Renal cortex interstitium (tissue), 11 donors: ENCODE measurements around the gene NFATC3. TPM values are rescaled to one million over a fixed set of nuclear protein-coding genes. Genes with fewer than 3 reads are reported as not detected.
A peak's percentile ranks its signal among the peaks of the same experiment; 100 is the strongest.

Source experiments
- DNase-seq, 11 donors: peaks; one replicate each; pipeline ENCODE4 v3.0.0-alpha.2; 2013; ENCODE audit warnings: low read depth in 9 of 11, low spot score in 4 of 11; ENCODE audit errors: extremely low read depth in 1 of 11
- polyA plus RNA-seq, 3 donors: library from polyadenylated mRNA; unstranded; fragments of 120-200 nt; gene quantifications; one replicate each; pipeline ENCODE4 v1.2.1, GENCODE V29; 2013; ENCODE audit not compliant: insufficient read length in 3 of 3

The NFATC3 gene
- polyA plus RNA-seq, 3 donors: 28.8 to 37.0 (median 35.7) TPM

DNA sequence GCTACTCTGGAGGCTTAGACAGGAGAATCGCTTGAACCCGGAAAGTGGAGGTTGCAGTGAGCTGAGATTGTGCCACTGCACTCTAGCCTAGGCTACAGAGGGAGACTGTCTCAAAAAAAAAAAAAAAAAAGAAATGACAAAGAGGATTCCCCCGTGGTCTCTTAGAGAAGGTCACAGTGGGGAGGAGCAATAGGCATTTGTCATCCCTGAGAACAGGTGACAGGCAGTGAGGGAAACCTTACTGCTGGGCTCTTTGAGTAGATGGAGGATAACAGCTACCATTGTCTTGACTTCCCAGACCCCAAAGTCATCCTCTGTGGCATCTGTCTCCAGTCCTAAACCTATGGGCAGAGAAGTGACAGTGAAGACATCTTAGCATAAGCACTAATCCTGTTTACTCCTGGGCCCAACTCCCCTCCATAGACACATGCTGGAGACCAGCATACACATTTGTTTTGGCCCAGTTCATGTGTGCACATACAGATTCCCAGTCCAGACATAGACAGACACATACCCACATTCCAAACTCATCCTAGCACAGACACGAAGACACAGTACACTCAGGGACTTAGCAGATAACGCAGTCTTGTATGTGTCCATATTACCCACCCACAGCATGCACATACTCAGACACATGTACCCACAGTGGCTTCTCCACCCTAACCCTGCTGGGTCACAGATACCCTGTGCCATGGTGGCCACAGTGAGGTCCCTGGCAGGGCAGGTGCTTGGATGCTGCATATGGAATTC lies 148.1 kb downstream of the NFATC3 start:
- no peak for DNase-seq

GRCh38 chr16:68233835-68234187 lies 148.6 kb downstream of the NFATC3 start:
- DNase-seq: no peak

- peak in 3 of 11 donors; percentile 54 to 75 (median 67) for DNase-seq
These were observed 149.3 kb downstream of the NFATC3 start for GRCh38 chr16:68234188-68235107.

GRCh38 chr16:68235108-68235886 lies 150.1 kb downstream of the NFATC3 start:
- DNase-seq: peak in 1 of 11 donors; percentile 8

- DNase-seq: no peak
These were observed 150.6 kb downstream of the NFATC3 start, which contains the start of gene ESRP2 for GRCh38 chr16:68235887-68236136. TSS of gene ESRP2 (minus strand) at chr16:68236127. CDS start at chr16:68236045, 82 bp downstream.

DNA sequence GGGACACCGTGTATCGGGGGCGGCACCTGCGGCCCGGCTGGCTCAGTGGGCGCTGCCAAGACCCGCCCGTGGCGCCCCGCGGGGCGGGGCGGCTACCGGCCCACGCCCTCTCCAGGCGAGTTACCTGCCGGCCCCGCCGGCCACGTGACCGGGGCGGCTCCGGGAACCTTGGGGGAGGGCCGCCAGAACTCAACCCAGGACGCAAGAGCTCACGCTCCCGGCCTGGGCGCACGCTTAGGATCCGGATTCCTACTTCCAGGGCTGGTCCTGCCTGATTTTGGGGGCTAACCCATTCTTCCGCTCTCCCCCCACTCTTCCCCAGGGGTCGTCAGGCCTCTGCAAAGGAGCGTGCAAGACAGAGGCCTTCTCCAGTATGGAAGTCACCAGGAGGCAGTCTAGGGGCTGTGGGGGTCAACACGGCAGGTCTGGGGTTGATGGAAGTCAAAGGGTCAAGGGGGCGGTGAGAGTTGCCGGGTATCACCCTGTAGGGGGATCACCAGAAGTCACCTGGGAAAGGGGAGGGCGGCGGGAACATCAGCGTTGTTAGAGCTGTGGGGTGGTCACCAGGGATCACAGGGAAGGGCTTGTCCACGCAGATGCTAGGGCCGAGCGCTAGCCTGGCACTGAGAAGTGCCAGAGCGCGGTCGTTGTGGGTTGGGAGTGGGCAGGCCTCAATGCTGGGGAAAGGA lies 151.1 kb downstream of the NFATC3 start:
- DNase-seq: peak in 3 of 11 donors; percentile 42 to 70 (median 43)

- DNase-seq: peak in 1 of 11 donors; percentile 18
These were observed 151.7 kb downstream of the NFATC3 start for GRCh38 chr16:68236826-68237242.

GRCh38 chr16:68237243-68238028 lies 152.3 kb downstream of the NFATC3 start:
- DNase-seq: peak; percentile 93 to 98 (median 97)

DNA sequence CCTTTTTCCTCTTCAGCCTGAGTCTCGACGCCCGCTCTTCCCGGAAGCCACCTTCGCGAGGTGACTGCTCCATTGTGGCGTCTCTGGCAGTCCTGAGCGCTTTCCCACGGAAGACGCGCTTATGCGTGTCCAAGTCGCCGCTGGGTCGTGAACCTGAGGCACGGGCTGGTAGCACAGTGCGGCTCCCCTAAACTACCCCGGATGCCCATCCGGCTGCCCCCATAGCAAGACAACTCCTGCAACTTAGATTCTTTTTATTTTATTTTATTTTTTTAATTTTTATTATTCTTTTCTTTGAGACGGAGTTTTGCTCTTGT lies 152.8 kb downstream of the NFATC3 start:
- no peak for DNase-seq

DNA sequence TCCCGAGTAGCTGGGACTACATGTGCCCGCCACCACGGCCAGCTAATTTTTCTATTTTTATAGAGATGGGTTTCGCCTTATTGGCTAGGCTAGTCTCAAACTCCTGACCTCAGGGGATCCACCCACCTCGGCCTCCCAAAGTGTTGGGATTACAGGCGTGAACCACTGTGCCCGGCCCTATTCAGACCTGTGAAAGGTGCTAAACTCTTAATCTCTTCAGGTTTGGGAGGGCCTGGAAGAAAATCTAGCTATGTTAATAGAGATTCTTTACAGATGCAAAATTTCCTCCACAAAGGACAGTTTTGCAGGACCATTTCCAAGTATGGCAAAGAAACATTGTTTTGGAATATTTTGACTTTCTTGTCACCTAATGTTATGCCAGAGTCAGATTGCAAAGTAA lies 156.9 kb downstream of the NFATC3 start:
- DNase-seq: no peak

DNA sequence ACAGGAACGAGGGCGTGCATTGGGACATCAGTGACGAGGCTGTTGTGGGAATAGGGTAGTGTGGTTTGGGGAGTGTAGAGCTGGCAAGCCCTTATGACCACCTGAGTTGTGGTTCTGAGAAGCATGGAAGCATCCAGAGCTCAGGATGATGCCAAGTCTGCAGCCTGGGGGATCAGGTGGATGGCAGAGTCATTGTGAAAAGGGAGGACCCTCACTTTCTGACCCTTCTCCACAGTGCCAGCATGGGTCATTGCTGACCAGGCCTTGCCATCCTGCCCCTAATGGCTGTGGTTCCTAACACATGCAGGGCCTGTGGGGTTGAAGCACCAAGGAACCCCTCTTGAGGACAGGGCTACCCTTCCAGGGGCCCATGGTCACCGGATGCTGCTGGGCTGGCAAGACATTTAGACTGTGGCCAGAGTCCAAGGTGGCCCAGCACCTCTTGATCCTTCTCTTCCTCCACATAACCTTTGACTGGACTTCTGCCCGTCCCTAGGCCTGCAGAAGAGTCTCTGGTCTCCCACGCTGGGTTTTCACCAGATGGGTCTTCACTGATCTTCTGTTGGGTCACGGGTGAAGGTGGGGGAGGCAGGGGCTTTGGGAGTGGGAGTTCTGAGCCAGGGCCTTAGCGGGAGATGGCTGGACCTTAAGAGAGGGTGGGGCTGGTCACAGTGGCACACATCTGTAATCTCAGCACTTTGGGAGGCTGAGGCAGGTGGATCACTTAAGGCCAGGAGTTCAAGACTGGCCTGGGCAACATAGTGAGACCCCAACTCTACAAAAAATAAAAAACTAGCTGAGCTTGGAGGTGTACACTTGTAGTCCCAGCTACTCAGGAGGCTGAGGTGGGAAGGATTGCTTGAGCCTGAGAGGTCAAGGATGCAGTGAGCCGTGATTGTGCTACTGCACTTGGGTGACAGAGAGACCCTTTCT lies 158.0 kb downstream of the NFATC3 start:
- DNase-seq: no peak

DNA sequence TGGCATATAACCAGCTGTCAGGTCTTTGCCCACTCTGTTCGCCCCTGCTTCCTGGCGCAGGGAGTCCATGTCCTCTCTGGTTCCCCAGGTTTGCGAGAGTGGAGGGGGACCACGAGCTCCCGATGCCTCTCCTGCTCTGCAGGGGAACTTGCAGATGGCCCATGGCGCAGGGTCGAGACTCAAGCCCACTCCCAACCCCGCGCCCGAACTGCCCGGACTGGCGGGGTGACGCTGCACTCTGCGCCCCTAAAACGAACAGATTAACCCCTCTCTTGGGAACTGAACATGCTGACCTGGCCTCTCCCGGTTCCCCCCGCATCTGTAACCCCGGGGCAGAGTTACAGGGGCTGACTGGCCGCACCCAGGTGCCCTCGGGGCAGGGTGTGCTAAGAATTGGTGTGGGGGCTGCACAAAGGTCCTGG lies 159.3 kb downstream of the NFATC3 start:
- DNase-seq: no peak

DNA sequence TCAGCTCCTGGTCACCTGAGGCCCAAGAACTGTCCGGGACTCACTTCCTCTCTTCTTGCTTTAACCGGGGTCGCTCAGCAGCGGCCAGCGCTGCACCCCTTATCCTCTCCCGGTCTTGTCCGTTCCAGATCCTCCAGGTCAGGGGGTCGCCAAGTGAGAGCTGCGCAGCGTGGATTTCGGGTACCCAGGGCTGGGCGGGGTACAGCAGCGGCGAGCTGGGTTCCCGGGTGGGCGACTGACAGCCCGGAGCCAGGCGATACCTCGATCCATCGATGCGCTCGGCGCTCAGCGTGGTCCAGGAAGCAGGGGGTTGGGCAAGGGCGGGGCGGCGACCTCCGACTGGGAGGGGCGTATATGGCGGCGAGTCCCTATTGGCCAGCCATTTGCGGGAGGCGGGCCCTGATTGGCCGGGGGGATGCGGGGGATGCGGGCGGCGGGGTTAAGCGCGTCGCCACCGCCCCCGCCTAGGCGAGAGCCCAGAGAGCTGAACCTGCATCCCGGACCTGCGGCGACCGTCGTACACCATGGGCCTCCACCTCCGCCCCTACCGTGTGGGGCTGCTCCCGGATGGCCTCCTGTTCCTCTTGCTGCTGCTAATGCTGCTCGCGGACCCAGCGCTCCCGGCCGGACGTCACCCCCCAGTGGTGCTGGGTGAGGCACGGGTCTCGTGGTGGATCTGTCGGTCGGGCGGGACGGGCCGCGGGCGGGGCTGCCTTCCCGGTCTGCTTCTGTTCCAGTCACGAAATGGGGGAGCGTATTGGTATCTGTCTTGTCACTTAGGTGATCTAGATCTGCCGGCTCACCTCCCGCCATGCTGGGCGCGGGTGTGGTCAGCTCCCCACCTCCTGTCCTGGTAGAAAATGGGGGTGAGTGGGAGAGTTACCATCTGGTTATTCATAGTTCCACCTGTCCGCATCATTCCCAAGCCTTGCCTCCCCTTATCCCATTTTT lies 160.0 kb downstream of the NFATC3 start, which contains the start of gene PLA2G15:
TSS of gene PLA2G15 (plus strand) at position 471 of the 951 bp plus-strand sequence. CDS start at position 525, 54 bp downstream.
- peak in 10 of 11 donors; percentile 83 to 95 (median 92) for DNase-seq

DNA sequence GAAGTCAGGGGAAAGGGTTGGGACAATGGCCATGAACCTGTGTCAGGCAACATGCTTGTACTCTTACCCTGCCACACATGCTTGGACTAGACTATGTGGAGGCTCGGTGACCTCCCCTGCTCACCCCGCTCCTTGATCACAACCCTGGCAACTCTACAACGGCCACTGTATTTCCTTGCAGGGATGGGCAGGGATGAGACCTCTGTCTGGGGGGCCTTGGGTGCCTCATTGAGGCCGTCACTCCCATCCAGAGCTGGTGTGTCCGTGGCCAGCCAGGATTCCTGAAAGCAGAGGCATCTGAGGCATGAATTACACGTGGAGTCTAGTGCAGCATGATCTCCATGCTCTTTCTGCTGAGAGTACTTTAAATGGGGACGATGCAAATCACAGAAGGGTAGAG lies 161.0 kb downstream of the NFATC3 start:
- no peak for DNase-seq

- DNase-seq: no peak
These were observed 161.5 kb downstream of the NFATC3 start for GRCh38 chr16:68246666-68247065.

GRCh38 chr16:68247400-68247799 lies 162.2 kb downstream of the NFATC3 start:
- no peak for DNase-seq
